K562 (cell line): Measurements from ENCODE around the gene ANKRD23. TPM values are rescaled to one million over a fixed set of nuclear protein-coding genes. Genes with fewer than 3 reads are reported as not detected.

Experiments
- ASH1L ChIP-seq: fragments of 450-650 bp; IDR thresholded peaks from 2 replicates; pipeline ENCODE4 v1.6.1; 2018; ENCODE audit warnings: borderline replicate concordance, mild to moderate bottlenecking, low read depth; ENCODE audit not compliant: partially characterized antibody
- CBFB ChIP-seq: sonication (generic); formaldehyde crosslinking; IDR thresholded peaks from 2 replicates; pipeline ENCODE4 v1.4.0; 2020; ENCODE audit warnings: mild to moderate bottlenecking, missing genetic modification reagents
- DIDO1 ChIP-seq: fragments of 450-650 bp; IDR thresholded peaks from 2 replicates; pipeline ENCODE4 v1.6.1; 2016; ENCODE audit warnings: low read depth, missing biosample characterization, missing genetic modification characterization
- ETS1 ChIP-seq: conservative IDR thresholded peaks from 2 replicates; pipeline ENCODE4 v1.6.1; 2011; ENCODE audit warnings: low read depth, mild to moderate bottlenecking, low read length; ENCODE audit not compliant: control insufficient read depth
- KLF1 ChIP-seq: fragments of 450-650 bp; IDR thresholded peaks from 2 replicates; pipeline ENCODE4 v1.6.1; 2016; ENCODE audit warnings: missing genetic modification characterization, missing compliant biosample characterization
- LARP7 ChIP-seq: fragments of 450-650 bp; IDR thresholded peaks from 2 replicates; pipeline ENCODE4 v1.6.1; 2016
- MLX ChIP-seq, 2 experiments: fragments of 450-650 bp in 1 of 2; sonication (generic) in 1 of 2; formaldehyde crosslinking; conservative IDR thresholded peaks; 2 replicates each; pipeline versions ENCODE4 v1.4.0 to v1.8.1; 2020 to 2022; ENCODE audit warnings: mild to moderate bottlenecking in 1 of 2, missing genetic modification reagents in 1 of 2
- NUFIP1 ChIP-seq: fragments of 450-650 bp; IDR thresholded peaks from 2 replicates; pipeline ENCODE4 v1.6.1; 2018; ENCODE audit not compliant: partially characterized antibody
- POLR3A ChIP-seq: IDR thresholded peaks from 2 replicates; pipeline ENCODE4 v1.6.1; 2011; ENCODE audit warnings: borderline replicate concordance, mild to moderate bottlenecking, moderate library complexity; ENCODE audit not compliant: insufficient read length, insufficient read depth; ENCODE audit errors: extremely low read depth
- TFAP4 ChIP-seq: sonication (generic); formaldehyde crosslinking; IDR thresholded peaks from 2 replicates; pipeline ENCODE4 v1.8.0; 2022; ENCODE audit warnings: missing genetic modification reagents, mild to moderate bottlenecking, moderate library complexity, borderline replicate concordance
- TRIM24 ChIP-seq, 2 experiments: fragments of 450-650 bp; IDR thresholded peaks; 2 replicates each; pipeline ENCODE4 v1.6.1; 2016
- ZBTB17 ChIP-seq: fragments of 450-650 bp; formaldehyde crosslinking; IDR thresholded peaks from 2 replicates; pipeline ENCODE4 v1.4.0; 2020; ENCODE audit warnings: mild to moderate bottlenecking
- ZNF239 ChIP-seq: fragments of 250-450 bp; sonication (Bioruptor Pico); IDR thresholded peaks from 2 replicates; pipeline ENCODE4 v1.4.0; 2020; ENCODE audit warnings: mild to moderate bottlenecking
- ZNF3 ChIP-seq: fragments of 250-450 bp; sonication (Bioruptor Pico); IDR thresholded peaks from 2 replicates; pipeline ENCODE4 v1.5.0; 2021; ENCODE audit warnings: mild to moderate bottlenecking, moderate library complexity
- ZNF41 ChIP-seq: fragments of 250-450 bp; sonication (Bioruptor Pico); conservative IDR thresholded peaks from 2 replicates; pipeline ENCODE4 v1.4.0; 2020; ENCODE audit warnings: mild to moderate bottlenecking
- ZNF592 ChIP-seq: fragments of 450-650 bp; IDR thresholded peaks from 2 replicates; pipeline ENCODE4 v1.6.1; 2017; ENCODE audit warnings: antibody characterized with exemption, mild to moderate bottlenecking
- polyA plus RNA-seq, 8 experiments: library from polyadenylated mRNA; depleted of rRNA in 4 of 8; stranded (reverse) in 5 of 8; unstranded in 3 of 8; fragments of >200 nt; fragmentation: Nextera tagmentation in 2 of 8; fragmentation: Illumina TruSeq in 1 of 8; extraction: Ambion mirVana in 2 of 8; extraction: Trizol in 1 of 8; gene quantifications; 2 replicates each; pipeline versions ENCODE4 v1.2.1 to v1.2.3, GENCODE V29; 2011 to 2014; ENCODE audit warnings: inconsistent platforms in 1 of 8, missing spikeins in 1 of 8
- total RNA-seq, 7 experiments: library from RNA; depleted of rRNA in 6 of 7; stranded (reverse); fragments of >200 nt in 6 of 7; fragmentation: Illumina TruSeq in 2 of 7; extraction: Trizol in 2 of 7; gene quantifications; 2 replicates each; pipeline versions ENCODE4 v1.2.1 to v1.2.3, GENCODE V29; 2011 to 2021; ENCODE audit warnings: low replicate concordance in 1 of 7
- TF ChIP-seq, protein P1 (sequence below): fragments of 450-650 bp; formaldehyde crosslinking; IDR thresholded peaks from 2 replicates; pipeline ENCODE4 v1.4.0; 2022; ENCODE audit warnings: mild to moderate bottlenecking, moderate library complexity
- TF ChIP-seq, protein P2 (sequence below): fragments of 250-450 bp; sonication (Bioruptor Pico); IDR thresholded peaks from 2 replicates; pipeline ENCODE4 v1.4.0; 2020; ENCODE audit warnings: borderline replicate concordance

The ANKRD23 gene
- total and polyA plus RNA-seq, 9 of the 15 experiments (the other 6 are each of a cell fraction or from before 2014, with no cell fraction given), result 0.32 to 4.8 (median 2.8) TPM

DNA sequence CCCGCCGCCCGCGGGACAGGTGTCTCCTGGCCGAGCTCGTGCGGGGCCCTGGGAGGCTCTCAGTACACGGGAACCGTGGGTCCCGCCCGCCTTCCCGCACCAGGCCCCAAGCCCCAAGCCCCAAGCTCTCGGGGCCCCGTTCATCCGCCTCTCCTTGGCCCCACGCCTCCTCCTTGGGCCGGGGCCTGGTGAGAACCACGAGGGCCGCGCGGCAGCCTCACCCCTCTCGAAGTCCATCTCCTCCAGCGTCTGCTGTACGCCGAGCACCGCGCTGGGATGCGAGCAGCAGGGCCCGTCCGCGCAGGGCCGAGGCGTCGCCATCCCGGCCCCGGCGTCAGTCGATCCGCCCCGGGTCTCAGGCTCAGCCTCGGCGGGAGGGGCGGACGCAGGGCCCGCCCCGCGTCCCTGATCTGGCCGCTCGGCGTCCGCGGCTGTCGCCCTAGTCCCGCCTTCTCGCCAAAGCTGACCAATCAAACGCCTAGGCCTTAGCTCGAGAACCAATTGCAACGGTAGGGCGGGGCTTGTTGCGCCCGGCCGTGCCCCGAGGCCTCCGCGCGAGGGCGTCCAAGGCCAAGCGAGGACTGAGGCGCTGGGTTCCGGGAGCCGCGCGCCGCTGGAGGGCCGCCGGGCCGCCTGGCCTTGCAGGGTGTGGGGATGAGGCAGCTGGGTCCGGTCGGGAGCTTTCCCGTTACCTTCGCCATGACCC lies 14.0 kb upstream of the ANKRD23 start, which contains the start of gene ANKRD39 (continued):
- TF ChIP-seq ZNF3 (CRISPR knock-in tag) (no peak), ZNF592 (peak; percentile 70; the same call in 1 of the 2 replicates), MLX (CRISPR knock-in tag; conservative IDR thresholded peaks at IDR 0.05) (no peak), DIDO1 (no peak), CBFB (CRISPR knock-in tag) (no peak), LARP7 (no peak), ETS1 (peak; percentile 0; the same call in 1 of the 2 replicates), TFAP4 (CRISPR knock-in tag) (peak; percentile 46; the same call in 1 of the 2 replicates), ZNF239 (no peak), TRIM24 (IDR thresholded peaks at IDR 0.05) (no peak), ZBTB17 (CRISPR knock-in tag) (no peak), NUFIP1 (no peak), ASH1L (peak; percentile 94), POLR3A (no peak), ZNF41 (CRISPR knock-in tag) (no peak), KLF1 (tag) (0 out of 2 replicates have a peak, but pooled peaks have one; percentile 43)
- TF ChIP-seq, protein P1, sequence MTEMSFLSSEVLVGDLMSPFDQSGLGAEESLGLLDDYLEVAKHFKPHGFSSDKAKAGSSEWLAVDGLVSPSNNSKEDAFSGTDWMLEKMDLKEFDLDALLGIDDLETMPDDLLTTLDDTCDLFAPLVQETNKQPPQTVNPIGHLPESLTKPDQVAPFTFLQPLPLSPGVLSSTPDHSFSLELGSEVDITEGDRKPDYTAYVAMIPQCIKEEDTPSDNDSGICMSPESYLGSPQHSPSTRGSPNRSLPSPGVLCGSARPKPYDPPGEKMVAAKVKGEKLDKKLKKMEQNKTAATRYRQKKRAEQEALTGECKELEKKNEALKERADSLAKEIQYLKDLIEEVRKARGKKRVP (CRISPR knock-in tag), result no peak
- TF ChIP-seq, protein P2, sequence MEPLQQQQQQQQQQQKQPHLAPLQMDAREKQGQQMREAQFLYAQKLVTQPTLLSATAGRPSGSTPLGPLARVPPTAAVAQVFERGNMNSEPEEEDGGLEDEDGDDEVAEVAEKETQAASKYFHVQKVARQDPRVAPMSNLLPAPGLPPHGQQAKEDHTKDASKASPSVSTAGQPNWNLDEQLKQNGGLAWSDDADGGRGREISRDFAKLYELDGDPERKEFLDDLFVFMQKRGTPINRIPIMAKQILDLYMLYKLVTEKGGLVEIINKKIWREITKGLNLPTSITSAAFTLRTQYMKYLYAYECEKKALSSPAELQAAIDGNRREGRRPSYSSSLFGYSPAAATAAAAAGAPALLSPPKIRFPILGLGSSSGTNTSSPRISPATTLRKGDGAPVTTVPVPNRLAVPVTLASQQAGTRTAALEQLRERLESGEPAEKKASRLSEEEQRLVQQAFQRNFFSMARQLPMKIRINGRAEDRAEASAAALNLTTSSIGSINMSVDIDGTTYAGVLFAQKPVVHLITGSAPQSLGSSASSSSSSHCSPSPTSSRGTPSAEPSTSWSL (CRISPR knock-in tag), result 0 out of 2 replicates have a peak, but pooled peaks have one; percentile 47
